HepG2 (cell line): ENCODE measurements around the gene NAA35. TPM values are rescaled to one million over a fixed set of nuclear protein-coding genes. Genes with fewer than 3 reads are reported as not detected.

Experiments
- ATAC-seq: fragments of 200-7000 bp; cut with Tn5 transposase; 3 replicates; pipeline ENCODE4 v1.9.1; 2020; ENCODE audit warnings: mild to moderate bottlenecking, moderate library complexity
- BruUV-seq: library from RNA; stranded (reverse); fragments of 400-500 nt; replicated peaks from 2 replicates; lab custom pipeline; 2021; lab: Mats Ljungman, UMichigan
- CTCF ChIA-PET: fragments of 300-600 bp; formaldehyde crosslinking; extraction: SDS; loops from one replicate; lab custom pipeline; 2021; ENCODE audit warnings: low total read pairs, inconsistent platforms, low intra/inter-chr PET ratio; lab: Yijun Ruan, JAX
- POLR2A ChIA-PET: fragments of 350-600 bp; sonication (Branson Sonifier 250); formaldehyde crosslinking; loops from one replicate; lab custom pipeline; 2020; ENCODE audit warnings: antibody characterized with exemption, inconsistent platforms; lab: Yijun Ruan, JAX
- DNase-seq: peaks from one replicate; pipeline ENCODE4 v3.0.0-alpha.2; 2015; ENCODE audit warnings: low spot score
- FAIRE-seq: peaks from 3 replicates; lab custom pipeline; 2011; peaks lifted over from hg19 to GRCh38; lab: Jason Lieb, UNC
- H2AFZ ChIP-seq: one replicate; pipeline ENCODE4 v1.6.1; 2011; ENCODE audit warnings: low read length, inconsistent platforms
- H3K27ac ChIP-seq: fragments of 300-600 bp; 3 replicates; pipeline ENCODE4 v1.8.0; 2011; ENCODE audit warnings: mixed run types, mild to moderate bottlenecking, mixed read lengths, low read length, inconsistent platforms; ENCODE audit not compliant: insufficient read depth; ENCODE audit errors: extremely low read length
- H3K27me3 ChIP-seq, 2 experiments: fragments of 200-600 bp in 1 of 2; 2 replicates in 1 of 2; 3 replicates in 1 of 2; pipeline versions ENCODE4 v1.6.0 to v1.8.0; 2011; ENCODE audit warnings: low read length in 2 of 2, mild to moderate bottlenecking in 2 of 2, moderate library complexity in 2 of 2, inconsistent platforms in 1 of 2; ENCODE audit not compliant: insufficient read depth in 2 of 2, control insufficient read depth in 1 of 2
- H3K36me3 ChIP-seq, 2 experiments: fragments of 200-600 bp in 1 of 2; replicated peaks in 1 of 2; 2 replicates in 1 of 2; 3 replicates in 1 of 2; pipeline versions ENCODE4 v1.5.1 to v1.8.0; 2011; ENCODE audit warnings: low read length in 2 of 2, inconsistent platforms in 1 of 2; ENCODE audit not compliant: insufficient read depth in 2 of 2, control insufficient read depth in 1 of 2
- H3K4me1 ChIP-seq: 2 replicates; pipeline ENCODE4 v1.5.1; 2012; ENCODE audit warnings: low read length, inconsistent platforms; ENCODE audit not compliant: insufficient read depth
- H3K4me2 ChIP-seq: 2 replicates; pipeline ENCODE4 v1.6.0; 2011; ENCODE audit warnings: low read depth, low read length, inconsistent platforms
- H3K4me3 ChIP-seq, 3 experiments: fragments of 200-600 bp in 1 of 3; sonication (generic), shearing (Covaris generic) in 1 of 3; replicated peaks in 1 of 3; 2 replicates each; pipeline ENCODE4 v1.5.1; 2011 to 2016; ENCODE audit warnings: low read length in 3 of 3, inconsistent platforms in 2 of 3, low read depth in 2 of 3, mild to moderate bottlenecking in 2 of 3, control low read depth in 1 of 3, mixed read lengths in 1 of 3; ENCODE audit not compliant: insufficient read depth in 1 of 3
- H3K79me2 ChIP-seq: one replicate; pipeline ENCODE4 v1.6.1; 2011; ENCODE audit warnings: low read length, inconsistent platforms; ENCODE audit not compliant: insufficient read depth
- H3K9ac ChIP-seq: 2 replicates; pipeline ENCODE4 v1.6.0; 2011; ENCODE audit warnings: mild to moderate bottlenecking, low read depth, low read length, inconsistent platforms; ENCODE audit not compliant: insufficient read depth
- H3K9me3 ChIP-seq: 2 replicates; pipeline ENCODE4 v1.5.1; 2012; ENCODE audit warnings: mild to moderate bottlenecking, low read length
- H4K20me1 ChIP-seq: 2 replicates; pipeline ENCODE4 v1.6.0; 2011; ENCODE audit warnings: inconsistent platforms, mild to moderate bottlenecking, low read length, moderate library complexity; ENCODE audit not compliant: insufficient read depth
- ARNT2 ChIP-seq: sonication (generic); formaldehyde crosslinking; IDR thresholded peaks from 2 replicates; pipeline ENCODE4 v1.8.0; 2022; ENCODE audit warnings: mild to moderate bottlenecking, low read depth, missing genetic modification reagents, moderate library complexity
- ATF5 ChIP-seq: sonication (generic); formaldehyde crosslinking; IDR thresholded peaks from 2 replicates; pipeline ENCODE4 v1.4.0; 2020; ENCODE audit warnings: mild to moderate bottlenecking, low read depth, missing genetic modification reagents
- KDM5A ChIP-seq: fragments of 200-600 bp; sonication (generic); IDR thresholded peaks from 2 replicates; pipeline ENCODE4 v1.7.0; 2018; ENCODE audit warnings: antibody characterized with exemption, mild to moderate bottlenecking, low read length, borderline replicate concordance
- MXI1 ChIP-seq: IDR thresholded peaks from 3 replicates; pipeline ENCODE4 v1.6.1; 2012; ENCODE audit warnings: low read depth, low read length, inconsistent platforms, borderline replicate concordance
- SATB2 ChIP-seq: sonication (generic); formaldehyde crosslinking; IDR thresholded peaks from 2 replicates; pipeline ENCODE4 v1.5.0; 2020; ENCODE audit warnings: missing genetic modification reagents
- ZBTB10 ChIP-seq: sonication (generic); formaldehyde crosslinking; IDR thresholded peaks from 2 replicates; pipeline ENCODE4 v1.4.0; 2020; ENCODE audit warnings: missing genetic modification reagents, borderline replicate concordance
- ZNF17 ChIP-seq: sonication (generic); formaldehyde crosslinking; IDR thresholded peaks from 2 replicates; pipeline ENCODE4 v1.5.0; 2020; ENCODE audit warnings: mild to moderate bottlenecking, missing genetic modification reagents
- ZNF275 ChIP-seq: sonication (generic); formaldehyde crosslinking; IDR thresholded peaks from 2 replicates; pipeline ENCODE4 v1.8.0; 2022; ENCODE audit warnings: missing genetic modification reagents, mild to moderate bottlenecking, inconsistent platforms, borderline replicate concordance
- ZNF329 ChIP-seq: sonication (generic); formaldehyde crosslinking; IDR thresholded peaks from 2 replicates; pipeline ENCODE4 v1.9.0; 2021; ENCODE audit warnings: low read depth, mild to moderate bottlenecking, missing genetic modification reagents
- ZSCAN25 ChIP-seq: sonication (generic); formaldehyde crosslinking; IDR thresholded peaks from 2 replicates; pipeline ENCODE4 v1.8.0; 2022; ENCODE audit warnings: mild to moderate bottlenecking, missing genetic modification reagents
- WGBS: methylation state at CpG from one replicate; pipeline ENCODE4 v1.1.6; 2017; ENCODE audit warnings: low lambda C conversion rate; 5-methylcytosine and 5-hydroxymethylcytosine counted together
- in situ Hi-C: cut with HindIII; loops from 2 replicates; pipeline ENCODE4 v1.10.0; 2017; ENCODE audit warnings: low pct_unique_long_range_greater_than_20kb; ENCODE audit not compliant: extremely low pct_ligation_motif_present
- intact Hi-C: fragments of 100-400 bp; cut with micrococcal nuclease; formaldehyde crosslinking; loops from one replicate; pipeline ENCODE4 v1.10.0; 2022; ENCODE audit not compliant: unreplicated experiment
- polyA plus RNA-seq, 8 experiments: library from polyadenylated mRNA; depleted of rRNA in 3 of 8; stranded (reverse) in 7 of 8; unstranded in 1 of 8; fragments of >200 nt; fragmentation: Illumina TruSeq in 4 of 8; extraction: Trizol in 4 of 8; gene quantifications; 2 replicates each; pipeline versions ENCODE4 v1.2.1 to v1.2.3, GENCODE V29; 2011 to 2016; ENCODE audit warnings: low read depth in 4 of 8, missing spikeins in 1 of 8, mixed read lengths in 1 of 8; ENCODE audit not compliant: insufficient read depth in 1 of 8
- total RNA-seq, 5 experiments: library from RNA; depleted of rRNA; stranded (reverse); fragments of >200 nt; fragmentation: Illumina TruSeq; extraction: Trizol; gene quantifications; 2 replicates each; pipeline ENCODE4 v1.2.3, GENCODE V29; 2016; ENCODE audit warnings: low read depth in 1 of 5
- TF ChIP-seq, protein P1 (sequence below): IDR thresholded peaks from 2 replicates; pipeline ENCODE4 v1.6.1; 2018; ENCODE audit warnings: missing genetic modification reagents

NAA35 gene
- total and polyA plus RNA-seq, 2 of the 13 experiments (the other 11 are each of a cell fraction or from before 2014, with no cell fraction given), result 21.6 to 28.9 TPM

- TF ChIP-seq ZNF329 (no peak), KDM5A (no peak), ZBTB10 (CRISPR knock-in tag) (no peak), ARNT2 (no peak), ZNF17 (CRISPR knock-in tag) (no peak), ZNF275 (CRISPR knock-in tag) (no peak), MXI1 (no peak), ZSCAN25 (CRISPR knock-in tag) (no peak), ATF5 (CRISPR knock-in tag) (no peak), SATB2 (CRISPR knock-in tag) (no peak)
- TF ChIP-seq, protein P1, sequence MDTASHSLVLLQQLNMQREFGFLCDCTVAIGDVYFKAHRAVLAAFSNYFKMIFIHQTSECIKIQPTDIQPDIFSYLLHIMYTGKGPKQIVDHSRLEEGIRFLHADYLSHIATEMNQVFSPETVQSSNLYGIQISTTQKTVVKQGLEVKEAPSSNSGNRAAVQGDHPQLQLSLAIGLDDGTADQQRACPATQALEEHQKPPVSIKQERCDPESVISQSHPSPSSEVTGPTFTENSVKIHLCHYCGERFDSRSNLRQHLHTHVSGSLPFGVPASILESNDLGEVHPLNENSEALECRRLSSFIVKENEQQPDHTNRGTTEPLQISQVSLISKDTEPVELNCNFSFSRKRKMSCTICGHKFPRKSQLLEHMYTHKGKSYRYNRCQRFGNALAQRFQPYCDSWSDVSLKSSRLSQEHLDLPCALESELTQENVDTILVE (CRISPR knock-in tag), result no peak
- WGBS, result 95% methylated on average over 3 of the region's 3 CpGs
- DNase-seq (no peak), FAIRE-seq (no peak), ATAC-seq (no peak)
- POLR2A ChIA-PET, result no interaction called here
- Histone ChIP-seq H4K20me1 (no peaks in the 10 kb centered on the region), H3K4me3 (no peak overlapping the region), H3K36me3 (peaks cover 0 to 50% of the 10 kb centered on the region in 2 experiments), H3K4me1 (no peaks in the 10 kb centered on the region), H3K27ac (no peak overlapping the region), H3K4me2 (no peak overlapping the region), H3K27me3 (no peaks in the 10 kb centered on the region), H3K79me2 (peaks cover 11% of the 10 kb centered on the region), H3K9me3 (no peaks in the 10 kb centered on the region), H2AFZ (no peak overlapping the region), H3K9ac (no peak overlapping the region)
- CTCF ChIA-PET, result no interaction called here
- BruUV-seq, result no TSS peak
- intact Hi-C loops (no loop called here), in situ Hi-C loops (no loop called here)
These were observed 19.0 kb downstream of the NAA35 start for GRCh38 chr9:85959955-85960354.
